G401 (cell line): ENCODE data around the gene LDHAL6A. TPM values are rescaled to one million over a fixed set of nuclear protein-coding genes. Genes with fewer than 3 reads are reported as not detected.

ENCODE experiments used
- total RNA-seq: library from RNA; depleted of rRNA; stranded (reverse); fragments of >200 nt; shearing (Covaris generic); gene quantifications from 2 replicates; pipeline ENCODE4 v1.2.3, GENCODE V29; 2014; rRNA removed

LDHAL6A gene
- total RNA-seq, 1 experiment from 2014 or later: not detected

Other genes with a start within 250 kb of the LDHAL6A start
- gene SAA4, start 219.1 kb upstream of the LDHAL6A start, total RNA-seq: not detected in 2 replicates
- gene SAA2, start 207.2 kb upstream of the LDHAL6A start, total RNA-seq: not detected in 2 replicates
- 3.3 and 4.6 TPM in 2 replicates for gene SAA1, start 189.6 kb upstream of the LDHAL6A start, total RNA-seq
- gene HPS5, start 133.7 kb upstream of the LDHAL6A start, total RNA-seq: 26.4 and 33.0 TPM in 2 replicates
- 67.3 and 111 TPM in 2 replicates for gene GTF2H1, start 133.3 kb upstream of the LDHAL6A start, total RNA-seq
- gene LDHA, start 61.3 kb upstream of the LDHAL6A start, total RNA-seq: 543 and 699 TPM in 2 replicates
- not detected in 2 replicates for gene LDHC, start 43.5 kb upstream of the LDHAL6A start, total RNA-seq
- 71.3 and 111 TPM in 2 replicates for gene TSG101, start 71.1 kb downstream of the LDHAL6A start, total RNA-seq
- 15.1 and 18.5 TPM in 2 replicates for gene UEVLD, start 132.9 kb downstream of the LDHAL6A start, total RNA-seq
- gene MISFA, start 143.9 kb downstream of the LDHAL6A start, total RNA-seq: not detected in 2 replicates
- 20.9 and 25.8 TPM in 2 replicates for gene SPTY2D1, start 178.5 kb downstream of the LDHAL6A start, total RNA-seq
- gene TMEM86A, start 242.9 kb downstream of the LDHAL6A start, total RNA-seq: 0.34 and 0.55 TPM in 2 replicates